ENCODE measurements around the gene EGR4.

- TF ChIP-seq CTCF (IDR thresholded peaks at IDR 0.05): no peak
- TF ChIP-seq POLR2A (IDR thresholded peaks at IDR 0.05): no peak
These were observed 31.2 kb downstream of the EGR4 start for GRCh38 chr2:73262108-73262651.

Measured in uterus (tissue), 2 donors.